ENCODE measurements around the gene ZEB2.

DNA sequence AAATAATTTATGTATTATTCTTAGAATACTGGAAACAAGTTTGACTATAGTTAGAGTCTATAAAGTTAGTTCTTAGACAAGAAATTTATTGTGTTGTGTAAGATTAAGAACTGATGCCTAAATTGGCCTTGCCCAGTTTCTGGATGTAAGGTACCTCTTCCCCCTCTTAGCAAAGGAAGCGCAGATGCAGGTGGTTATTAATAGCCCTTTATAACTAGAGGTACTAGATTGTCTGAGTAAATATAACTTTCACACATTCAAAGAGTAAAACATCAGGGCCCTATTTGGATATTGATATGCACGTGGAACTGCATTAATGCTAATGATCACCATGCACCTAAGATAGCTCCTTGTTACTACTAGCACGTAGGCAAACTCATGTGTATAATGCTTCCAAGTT is 100.7 kb downstream of the ZEB2 start:
- TF ChIP-seq CTCF (IDR thresholded peaks at IDR 0.05; ENCODE audit: low read length) = no peak
- TF ChIP-seq EZH2 (IDR thresholded peaks at IDR 0.05; ENCODE audit: borderline replicate concordance, low read length) = no peak
